ENCODE results near the gene FRYL. TPM values are rescaled to one million over a fixed set of nuclear protein-coding genes. Genes with fewer than 3 reads are reported as not detected.

FRYL gene
- total and polyA plus RNA-seq, 2 experiments from 2014 or later: 20.6 to 33.0 TPM

- no peak for DNase-seq (ENCODE audit: low read depth in 1 of 2, low spot score in 1 of 2)
- no peak for TF ChIP-seq CTCF (IDR thresholded peaks at IDR 0.05; ENCODE audit: low read depth, low read length)
- H3K4me1 ChIP-seq (ENCODE audit: low read depth): no peaks in the 10 kb centered on the region
Observed at GRCh38 chr4:48472794-48473193, 307.3 kb downstream of the FRYL start.

GRCh38 chr4:48470570-48470969 is 309.5 kb downstream of the FRYL start:
- H3K27ac ChIP-seq: no peak overlapping the region
- TF ChIP-seq CTCF (IDR thresholded peaks at IDR 0.05; ENCODE audit: low read depth, low read length): no peak
- no peaks in the 10 kb centered on the region for H3K36me3 ChIP-seq
- no peak for DNase-seq (ENCODE audit: low read depth in 1 of 2, low spot score in 1 of 2)
- no peak overlapping the region for H3K4me3 ChIP-seq
- H3K4me1 ChIP-seq (ENCODE audit: low read depth): no peaks in the 10 kb centered on the region
- H3K27me3 ChIP-seq: no peaks in the 10 kb centered on the region
- no peaks in the 10 kb centered on the region for H3K9me3 ChIP-seq (ENCODE audit: low read depth)

More at GRCh38 chr4:48472794-48473193, 307.3 kb downstream of the FRYL start:
- H3K9me3 ChIP-seq (ENCODE audit: low read depth): no peaks in the 10 kb centered on the region
- H3K4me3 ChIP-seq: no peak overlapping the region
- H3K27me3 ChIP-seq: peaks cover 4% of the 10 kb centered on the region
- H3K27ac ChIP-seq: no peak overlapping the region
- no peaks in the 10 kb centered on the region for H3K36me3 ChIP-seq

DNA sequence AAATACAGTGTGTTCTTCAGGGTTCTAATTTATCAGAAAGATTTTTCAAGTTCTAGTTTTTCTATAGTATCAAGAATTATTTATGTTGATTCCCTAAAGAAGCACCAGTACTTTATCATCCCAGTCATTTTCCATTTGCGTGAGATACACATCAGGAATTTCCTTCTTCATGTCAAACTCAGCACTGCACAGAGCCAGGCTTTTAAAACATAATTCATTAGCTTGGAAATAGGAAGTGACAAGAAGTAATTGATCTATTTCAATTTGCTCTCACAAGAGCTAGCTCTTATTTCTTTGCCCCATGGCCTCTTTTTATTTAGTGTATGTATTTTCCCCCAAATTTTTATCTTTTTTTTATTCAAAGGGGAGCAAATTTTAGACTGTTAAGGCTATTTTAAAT is 309.9 kb downstream of the FRYL start:
- H3K9me3 ChIP-seq (ENCODE audit: low read depth): no peaks in the 10 kb centered on the region
- no peaks in the 10 kb centered on the region for H3K36me3 ChIP-seq
- no peaks in the 10 kb centered on the region for H3K27me3 ChIP-seq
- no peak for DNase-seq (ENCODE audit: low read depth in 1 of 2, low spot score in 1 of 2)
- H3K4me1 ChIP-seq (ENCODE audit: low read depth): no peaks in the 10 kb centered on the region
- no peak for TF ChIP-seq CTCF (IDR thresholded peaks at IDR 0.05; ENCODE audit: low read depth, low read length)
- H3K4me3 ChIP-seq: no peak overlapping the region
- no peak overlapping the region for H3K27ac ChIP-seq

GRCh38 chr4:48467891-48468290 is 312.2 kb downstream of the FRYL start:
- H3K36me3 ChIP-seq: no peaks in the 10 kb centered on the region
- no peaks in the 10 kb centered on the region for H3K9me3 ChIP-seq (ENCODE audit: low read depth)
- TF ChIP-seq CTCF (IDR thresholded peaks at IDR 0.05; ENCODE audit: low read depth, low read length): no peak
- H3K27me3 ChIP-seq: no peaks in the 10 kb centered on the region
- no peaks in the 10 kb centered on the region for H3K4me1 ChIP-seq (ENCODE audit: low read depth)
- no peak overlapping the region for H3K4me3 ChIP-seq
- H3K27ac ChIP-seq: no peak overlapping the region
- DNase-seq (ENCODE audit: low read depth in 1 of 2, low spot score in 1 of 2): no peak

GRCh38 chr4:48467442-48467841 is 312.6 kb downstream of the FRYL start:
- Histone ChIP-seq H3K4me1 (ENCODE audit: low read depth) (no peaks in the 10 kb centered on the region), H3K27me3 (no peaks in the 10 kb centered on the region), H3K27ac (no peak overlapping the region), H3K4me3 (no peak overlapping the region), H3K9me3 (ENCODE audit: low read depth) (no peaks in the 10 kb centered on the region), H3K36me3 (no peaks in the 10 kb centered on the region)
- no peak for TF ChIP-seq CTCF (IDR thresholded peaks at IDR 0.05; ENCODE audit: low read depth, low read length)
- DNase-seq (ENCODE audit: low read depth in 1 of 2, low spot score in 1 of 2): no peak

- no peaks in the 10 kb centered on the region for H3K4me1 ChIP-seq (ENCODE audit: low read depth)
- no peaks in the 10 kb centered on the region for H3K9me3 ChIP-seq (ENCODE audit: low read depth)
- H3K4me3 ChIP-seq: no peak overlapping the region
- DNase-seq (ENCODE audit: low read depth in 1 of 2, low spot score in 1 of 2): no peak
- no peaks in the 10 kb centered on the region for H3K27me3 ChIP-seq
- no peaks in the 10 kb centered on the region for H3K36me3 ChIP-seq
- no peak for TF ChIP-seq CTCF (IDR thresholded peaks at IDR 0.05; ENCODE audit: low read depth, low read length)
- no peak overlapping the region for H3K27ac ChIP-seq
Observed at GRCh38 chr4:48462363-48462762, 317.7 kb downstream of the FRYL start.
